Measurements from ENCODE around the gene KLC4. TPM values are rescaled to one million over a fixed set of nuclear protein-coding genes. Genes with fewer than 3 reads are reported as not detected.

Gene KLC4
- total and polyA plus RNA-seq, 2 experiments from 2014 or later, result 38.4 to 57.2 TPM

GRCh38 chr6:43014434-43014909, 45.0 kb upstream of the KLC4 start:
- Histone ChIP-seq H3K4me1 (ENCODE audit: low read depth) (peaks cover 33% of the 10 kb centered on the region), H3K27ac (peak overlapping the region; percentile 96), H3K4me3 (peak overlapping the region; percentile 69), H3K27me3 (no peaks in the 10 kb centered on the region), H3K9me3 (ENCODE audit: low read depth) (no peaks in the 10 kb centered on the region), H3K36me3 (peaks cover 24% of the 10 kb centered on the region)
- TF ChIP-seq CTCF (IDR thresholded peaks at IDR 0.05; ENCODE audit: low read depth, low read length), result no peak
- DNase-seq (ENCODE audit: low read depth in 1 of 2, low spot score in 1 of 2), result peak; percentile 21 to 40

GRCh38 chr6:43016176-43016942, 43.1 kb upstream of the KLC4 start:
- Histone ChIP-seq H3K27ac (peak overlapping the region; percentile 96), H3K36me3 (peaks cover 29% of the 10 kb centered on the region), H3K4me1 (ENCODE audit: low read depth) (peaks cover 36% of the 10 kb centered on the region), H3K9me3 (ENCODE audit: low read depth) (no peaks in the 10 kb centered on the region), H3K27me3 (no peaks in the 10 kb centered on the region), H3K4me3 (peak overlapping the region; percentile 69)
- TF ChIP-seq CTCF (IDR thresholded peaks at IDR 0.05; ENCODE audit: low read depth, low read length), result no peak
- peak in 1 of 2 donors; percentile 74 for DNase-seq (ENCODE audit: low read depth in 1 of 2, low spot score in 1 of 2)

GRCh38 chr6:43016943-43017334, 42.5 kb upstream of the KLC4 start:
- peak overlapping the region; percentile 69 for H3K4me3 ChIP-seq
- peaks cover 26% of the 10 kb centered on the region for H3K36me3 ChIP-seq
- no peak for DNase-seq (ENCODE audit: low read depth in 1 of 2, low spot score in 1 of 2)
- H3K4me1 ChIP-seq (ENCODE audit: low read depth), result peaks cover 36% of the 10 kb centered on the region
- no peaks in the 10 kb centered on the region for H3K27me3 ChIP-seq
- no peak for TF ChIP-seq CTCF (IDR thresholded peaks at IDR 0.05; ENCODE audit: low read depth, low read length)
- H3K9me3 ChIP-seq (ENCODE audit: low read depth), result no peaks in the 10 kb centered on the region
- H3K27ac ChIP-seq, result peak overlapping the region; percentile 96

- peaks cover 26% of the 10 kb centered on the region for H3K36me3 ChIP-seq
- no peaks in the 10 kb centered on the region for H3K27me3 ChIP-seq
- peak overlapping the region; percentile 87 for H3K27ac ChIP-seq
- no peak for DNase-seq (ENCODE audit: low read depth in 1 of 2, low spot score in 1 of 2)
- no peak for TF ChIP-seq CTCF (IDR thresholded peaks at IDR 0.05; ENCODE audit: low read depth, low read length)
- H3K4me3 ChIP-seq, result no peak overlapping the region
- H3K9me3 ChIP-seq (ENCODE audit: low read depth), result no peaks in the 10 kb centered on the region
- peaks cover 31% of the 10 kb centered on the region for H3K4me1 ChIP-seq (ENCODE audit: low read depth)
Observed at GRCh38 chr6:43019152-43019551, 40.3 kb upstream of the KLC4 start.

- no peak for TF ChIP-seq CTCF (IDR thresholded peaks at IDR 0.05; ENCODE audit: low read depth, low read length)
Observed at GRCh38 chr6:43020052-43020705, 39.3 kb upstream of the KLC4 start.

More at GRCh38 chr6:43020052-43020705, 39.3 kb upstream of the KLC4 start:
- no peak overlapping the region for H3K4me3 ChIP-seq
- H3K9me3 ChIP-seq (ENCODE audit: low read depth), result no peaks in the 10 kb centered on the region
- no peaks in the 10 kb centered on the region for H3K27me3 ChIP-seq
- H3K36me3 ChIP-seq, result peaks cover 29% of the 10 kb centered on the region
- no peak for DNase-seq (ENCODE audit: low read depth in 1 of 2, low spot score in 1 of 2)
- peaks cover 30% of the 10 kb centered on the region for H3K4me1 ChIP-seq (ENCODE audit: low read depth)
- H3K27ac ChIP-seq, result peak overlapping the region; percentile 87
